HFFc6 (cell line): ENCODE results near the gene SUPT16H. TPM values are rescaled to one million over a fixed set of nuclear protein-coding genes. Genes with fewer than 3 reads are reported as not detected.
A peak's percentile ranks its signal among the peaks of the same experiment; 100 is the strongest.
"Not testable (repeated sequence)": the region's sequence is repeated elsewhere in the genome, so short reads cannot be mapped to it uniquely, and the experiment has no call there.

Experiments used
- DNase-seq: peaks from one replicate; pipeline ENCODE4 v3.0.0-alpha.2; 2018
- H3K27ac Mint-ChIP-seq: 2 replicates; pipeline ENCODE4 v1.8.0; 2020; ENCODE audit warnings: mild to moderate bottlenecking, mixed read lengths
- H3K27me3 Mint-ChIP-seq: 2 replicates; pipeline ENCODE4 v1.8.0; 2021; ENCODE audit warnings: mild to moderate bottlenecking, moderate library complexity, mixed read lengths; ENCODE audit not compliant: insufficient read depth
- H3K36me3 Mint-ChIP-seq: 2 replicates; pipeline ENCODE4 v1.8.0; 2021; ENCODE audit warnings: low read depth, mixed read lengths
- H3K4me1 Mint-ChIP-seq: 2 replicates; pipeline ENCODE4 v1.8.0; 2020; ENCODE audit warnings: low read depth, mixed read lengths
- H3K4me3 Mint-ChIP-seq: 2 replicates; pipeline ENCODE4 v1.8.0; 2020; ENCODE audit warnings: mild to moderate bottlenecking, moderate library complexity, mixed read lengths
- H3K9me3 Mint-ChIP-seq: 2 replicates; pipeline ENCODE4 v1.8.0; 2020; ENCODE audit warnings: mild to moderate bottlenecking, mixed read lengths
- CTCF ChIP-seq: fragments of 200-600 bp; sonication (generic); IDR thresholded peaks from 2 replicates; pipeline ENCODE4 v1.5.0; 2021; ENCODE audit warnings: antibody characterized with exemption, mild to moderate bottlenecking
- total RNA-seq, 6 experiments: library from RNA; stranded (reverse); fragmentation: NEBNext Ultra II Directional; extraction: Animal tissue kit (Norgen Biotek cat#: 25700); gene quantifications; 2 replicates in 1 of 6; 3 replicates in 5 of 6; pipeline ENCODE4 v1.2.3, GENCODE V29; 2021

The SUPT16H gene
- total RNA-seq, 6 experiments from 2014 or later = 67.9 to 91.9 (median 86.2) TPM

DNA sequence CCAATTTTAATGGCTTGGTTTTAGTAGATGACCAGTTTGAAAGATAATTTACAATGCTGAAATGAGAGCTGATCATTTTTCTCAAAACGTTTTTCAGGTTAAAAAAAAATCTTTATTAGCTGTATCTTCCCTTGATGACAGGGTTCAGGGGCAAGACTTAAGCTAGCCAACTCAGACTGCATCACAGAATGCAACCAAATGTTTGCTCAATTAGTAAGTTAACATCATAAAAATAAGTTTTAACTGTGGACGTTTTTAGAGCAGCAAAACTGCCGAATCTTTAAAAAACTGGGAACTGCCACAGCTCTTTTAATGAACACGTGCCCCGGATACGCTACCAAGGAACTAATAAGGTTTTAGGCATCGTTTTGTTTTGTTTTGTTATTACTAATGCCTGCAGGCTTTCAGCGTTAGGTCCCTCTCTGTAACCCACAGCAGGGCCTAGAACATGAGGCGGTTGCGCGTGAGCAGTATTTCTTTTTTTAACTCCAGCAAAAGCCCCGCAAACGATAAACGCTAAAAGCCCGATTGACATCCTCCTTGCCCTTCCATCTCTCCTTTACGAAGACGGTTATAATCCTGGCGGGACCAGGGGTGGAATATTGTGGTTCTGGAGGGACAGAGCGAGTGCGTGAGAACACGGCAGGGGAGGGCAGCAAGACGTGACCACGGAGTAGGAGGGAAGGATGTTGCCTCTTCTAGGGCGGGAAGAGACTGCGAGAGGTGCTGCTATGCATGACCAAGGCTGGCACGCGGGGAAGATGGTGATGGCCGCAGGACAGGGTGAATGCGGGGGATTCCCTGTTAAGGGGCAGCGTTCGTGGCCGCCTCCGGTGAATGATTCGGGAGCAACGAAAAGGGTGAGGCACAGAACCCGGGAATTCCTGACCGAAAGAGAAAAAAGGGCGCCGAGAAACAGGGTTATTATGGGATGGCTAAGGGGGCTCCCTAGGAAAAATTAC lies 652 bp downstream of the SUPT16H start:
- H3K4me3 Mint-ChIP-seq = peak overlapping the region; percentile 96
- no peaks in the 10 kb centered on the region for H3K9me3 Mint-ChIP-seq
- TF ChIP-seq CTCF = no peak
- peaks cover 39% of the 10 kb centered on the region for H3K4me1 Mint-ChIP-seq
- peak overlapping the region; percentile 99 for H3K27ac Mint-ChIP-seq
- peaks cover 12% of the 10 kb centered on the region; the same call in 1 of the 2 replicates for H3K27me3 Mint-ChIP-seq
- H3K36me3 Mint-ChIP-seq = peaks cover 22% of the 10 kb centered on the region
- peak; percentile 47 for DNase-seq

DNA sequence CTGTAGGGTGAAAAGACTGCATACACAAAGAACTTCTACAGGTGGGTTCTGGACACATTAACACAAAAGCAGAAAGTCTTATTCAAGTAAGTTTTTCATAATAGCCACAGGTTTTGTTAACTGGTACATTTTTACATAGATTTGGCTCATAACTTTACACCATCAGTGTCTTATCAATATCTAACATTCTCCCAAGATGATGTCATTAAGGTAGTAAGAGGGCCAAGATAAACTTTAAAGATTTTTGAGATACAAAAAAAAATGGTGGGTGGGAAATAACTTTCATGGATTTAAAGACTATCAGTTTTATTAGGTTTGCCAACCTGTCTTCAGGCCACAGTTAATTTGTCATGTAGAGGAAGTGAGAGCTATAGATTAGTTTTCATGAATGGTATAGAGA lies 1.7 kb downstream of the SUPT16H start:
- H3K36me3 Mint-ChIP-seq = peaks cover 19% of the 10 kb centered on the region
- no peak for TF ChIP-seq CTCF
- H3K4me1 Mint-ChIP-seq = peaks cover 39% of the 10 kb centered on the region
- peak overlapping the region; percentile 96 for H3K4me3 Mint-ChIP-seq
- H3K27ac Mint-ChIP-seq = peak overlapping the region; percentile 99
- H3K9me3 Mint-ChIP-seq = no peaks in the 10 kb centered on the region
- H3K27me3 Mint-ChIP-seq = peaks cover 12% of the 10 kb centered on the region; the same call in 1 of the 2 replicates
- no peak for DNase-seq

DNA sequence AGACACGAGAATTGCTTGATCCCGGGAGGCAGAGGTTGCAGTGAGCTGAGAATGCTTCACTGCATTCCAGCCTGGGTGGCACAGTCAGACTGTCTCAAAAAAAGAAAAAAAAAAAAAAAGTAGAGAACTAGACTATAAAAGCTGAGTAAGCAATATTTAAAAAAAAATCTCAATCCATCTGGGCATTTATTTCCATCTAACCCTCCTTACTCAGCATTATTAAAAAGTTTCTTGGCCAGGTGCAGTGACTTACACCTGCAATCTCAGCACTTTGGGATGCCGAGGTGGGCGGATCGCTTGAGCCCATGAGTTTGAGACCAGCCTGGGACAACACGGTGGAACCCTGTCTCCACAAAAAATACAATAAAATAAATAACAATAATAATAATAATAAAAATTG lies 4.5 kb downstream of the SUPT16H start:
- peaks cover 33% of the 10 kb centered on the region for H3K4me1 Mint-ChIP-seq
- H3K36me3 Mint-ChIP-seq = peaks cover 7% of the 10 kb centered on the region
- TF ChIP-seq CTCF = no peak
- H3K4me3 Mint-ChIP-seq = no peak overlapping the region
- no peak for DNase-seq
- H3K27me3 Mint-ChIP-seq = peaks cover 9% of the 10 kb centered on the region; the same call in 1 of the 2 replicates
- H3K9me3 Mint-ChIP-seq = no peaks in the 10 kb centered on the region
- H3K27ac Mint-ChIP-seq = no peak overlapping the region

- H3K4me1 Mint-ChIP-seq = peaks cover 5% of the 10 kb centered on the region; the same call in 1 of the 2 replicates
- H3K36me3 Mint-ChIP-seq = peaks cover 23% of the 10 kb centered on the region
Observed at GRCh38 chr14:21373980-21374379, 9.8 kb downstream of the SUPT16H start.

DNA sequence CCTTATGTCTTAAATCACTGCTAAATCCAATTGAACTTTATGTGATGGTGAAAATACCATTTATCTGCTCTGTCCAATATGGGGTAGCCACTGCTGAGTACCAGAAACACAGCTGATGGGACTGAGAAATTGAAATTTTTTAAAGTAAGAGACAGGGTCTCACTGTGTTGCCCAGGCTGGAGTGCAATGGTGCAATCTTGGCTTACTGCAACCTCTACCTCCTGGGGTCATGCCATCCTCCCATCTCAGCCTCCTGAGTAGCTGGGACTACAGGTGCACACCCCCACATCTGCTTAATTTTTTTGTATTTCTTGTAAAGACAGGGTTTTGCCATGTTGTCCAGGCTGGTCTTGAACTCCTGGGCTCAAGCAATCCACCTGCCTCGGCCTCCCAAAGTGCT lies 11.0 kb downstream of the SUPT16H start:
- DNase-seq, H3K4me3 Mint-ChIP-seq, H3K9me3 Mint-ChIP-seq, H3K27ac Mint-ChIP-seq, H3K27me3 Mint-ChIP-seq, H3K4me1 Mint-ChIP-seq: not testable (repeated sequence)
- peaks cover 34% of the 10 kb centered on the region for H3K36me3 Mint-ChIP-seq

More at GRCh38 chr14:21373980-21374379, 9.8 kb downstream of the SUPT16H start:
- no peak for TF ChIP-seq CTCF
- no peak overlapping the region for H3K27ac Mint-ChIP-seq
- DNase-seq = no peak
- H3K4me3 Mint-ChIP-seq = no peak overlapping the region
- no peaks in the 10 kb centered on the region for H3K9me3 Mint-ChIP-seq
- H3K27me3 Mint-ChIP-seq = no peaks in the 10 kb centered on the region; the same call in 1 of the 2 replicates
